ENCODE data around the gene MYLK3. TPM values are rescaled to one million over a fixed set of nuclear protein-coding genes. Genes with fewer than 3 reads are reported as not detected.

MYLK3 gene
- total RNA-seq, 4 donors from 2014 or later: 0.20 to 1.0 (median 0.26) TPM

DNA sequence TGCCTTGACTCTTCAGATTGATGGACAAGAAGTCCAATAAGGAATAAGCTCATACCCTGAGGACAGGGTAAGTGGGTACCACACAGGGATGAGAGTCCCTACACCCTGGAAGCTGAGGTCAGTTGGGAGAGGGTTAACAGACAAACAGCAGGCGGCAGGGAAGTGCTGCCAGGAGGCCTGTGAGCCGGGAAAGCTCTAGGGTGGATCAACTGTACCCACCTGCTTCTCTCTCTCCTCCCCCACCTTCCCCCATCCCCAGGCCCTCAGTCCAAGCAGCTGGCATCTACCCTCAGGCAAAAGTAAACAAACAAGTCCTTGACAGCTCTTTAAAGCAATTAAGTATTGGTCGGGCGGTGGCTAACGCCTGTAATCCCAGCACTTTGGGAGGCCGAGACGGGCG, 20.7 kb upstream of the MYLK3 start:
- Histone ChIP-seq H3K4me3 (no peak overlapping the region), H3K27me3 (no peaks in the 10 kb centered on the region), H3K27ac (no peak overlapping the region), H3K36me3 (no peaks in the 10 kb centered on the region), H3K4me1 (no peaks in the 10 kb centered on the region), H3K9me3 (no peaks in the 10 kb centered on the region)
- no peak for DNase-seq (ENCODE audit: low spot score in 2 of 2)
- TF ChIP-seq, protein P1, sequence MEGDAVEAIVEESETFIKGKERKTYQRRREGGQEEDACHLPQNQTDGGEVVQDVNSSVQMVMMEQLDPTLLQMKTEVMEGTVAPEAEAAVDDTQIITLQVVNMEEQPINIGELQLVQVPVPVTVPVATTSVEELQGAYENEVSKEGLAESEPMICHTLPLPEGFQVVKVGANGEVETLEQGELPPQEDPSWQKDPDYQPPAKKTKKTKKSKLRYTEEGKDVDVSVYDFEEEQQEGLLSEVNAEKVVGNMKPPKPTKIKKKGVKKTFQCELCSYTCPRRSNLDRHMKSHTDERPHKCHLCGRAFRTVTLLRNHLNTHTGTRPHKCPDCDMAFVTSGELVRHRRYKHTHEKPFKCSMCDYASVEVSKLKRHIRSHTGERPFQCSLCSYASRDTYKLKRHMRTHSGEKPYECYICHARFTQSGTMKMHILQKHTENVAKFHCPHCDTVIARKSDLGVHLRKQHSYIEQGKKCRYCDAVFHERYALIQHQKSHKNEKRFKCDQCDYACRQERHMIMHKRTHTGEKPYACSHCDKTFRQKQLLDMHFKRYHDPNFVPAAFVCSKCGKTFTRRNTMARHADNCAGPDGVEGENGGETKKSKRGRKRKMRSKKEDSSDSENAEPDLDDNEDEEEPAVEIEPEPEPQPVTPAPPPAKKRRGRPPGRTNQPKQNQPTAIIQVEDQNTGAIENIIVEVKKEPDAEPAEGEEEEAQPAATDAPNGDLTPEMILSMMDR (IDR thresholded peaks at IDR 0.05): no peak
- TF ChIP-seq EP300 (IDR thresholded peaks at IDR 0.05): no peak
- no peak for TF ChIP-seq POLR2A (IDR thresholded peaks at IDR 0.05)
- 79 to 89% methylated on average over 8 of the region's 8 CpGs for WGBS, 2 donors

DNA sequence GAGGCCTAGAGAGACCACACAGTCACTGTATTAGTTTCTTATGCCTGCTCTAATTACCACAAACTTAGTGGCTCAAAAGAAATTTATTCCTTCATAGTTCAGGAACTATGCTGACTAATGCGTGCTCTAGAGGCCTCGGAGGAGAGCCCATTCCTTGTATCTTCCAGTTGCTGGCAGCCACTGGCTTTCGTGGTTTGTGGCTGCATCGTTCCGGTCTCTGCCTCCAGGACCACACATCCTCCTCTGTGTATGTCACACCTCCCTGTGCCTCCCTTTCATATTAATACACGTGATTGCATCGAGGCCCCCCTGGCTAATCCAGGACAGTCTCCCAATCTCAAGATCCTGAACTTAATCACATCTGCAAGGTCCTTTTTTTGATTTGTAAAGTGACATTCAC, 16.9 kb upstream of the MYLK3 start:
- H3K4me1 ChIP-seq: no peaks in the 10 kb centered on the region
- no peak for DNase-seq (ENCODE audit: low spot score in 2 of 2)
- no peak overlapping the region for H3K27ac ChIP-seq
- TF ChIP-seq EP300 (IDR thresholded peaks at IDR 0.05): no peak
- TF ChIP-seq, protein P1 (IDR thresholded peaks at IDR 0.05): no peak
- no peak for TF ChIP-seq POLR2A (IDR thresholded peaks at IDR 0.05)
- no peaks in the 10 kb centered on the region for H3K36me3 ChIP-seq
- H3K4me3 ChIP-seq: no peak overlapping the region
- no peaks in the 10 kb centered on the region for H3K27me3 ChIP-seq
- H3K9me3 ChIP-seq: no peaks in the 10 kb centered on the region
- WGBS, 2 donors: 72 to 73% methylated on average over 7 of the region's 7 CpGs

GRCh38 chr16:46763147-46763546, 15.0 kb upstream of the MYLK3 start:
- TF ChIP-seq, protein P1 (IDR thresholded peaks at IDR 0.05): no peak
- TF ChIP-seq EP300 (IDR thresholded peaks at IDR 0.05) (no peak), POLR2A (IDR thresholded peaks at IDR 0.05) (no peak)
- WGBS, 2 donors: 53 to 55% methylated on average over 11 to 12 of the region's 12 CpGs
- Histone ChIP-seq H3K27ac (no peak overlapping the region), H3K4me3 (no peak overlapping the region), H3K4me1 (no peaks in the 10 kb centered on the region), H3K27me3 (no peaks in the 10 kb centered on the region), H3K9me3 (no peaks in the 10 kb centered on the region), H3K36me3 (no peaks in the 10 kb centered on the region)
- no peak for DNase-seq (ENCODE audit: low spot score in 2 of 2)

DNA sequence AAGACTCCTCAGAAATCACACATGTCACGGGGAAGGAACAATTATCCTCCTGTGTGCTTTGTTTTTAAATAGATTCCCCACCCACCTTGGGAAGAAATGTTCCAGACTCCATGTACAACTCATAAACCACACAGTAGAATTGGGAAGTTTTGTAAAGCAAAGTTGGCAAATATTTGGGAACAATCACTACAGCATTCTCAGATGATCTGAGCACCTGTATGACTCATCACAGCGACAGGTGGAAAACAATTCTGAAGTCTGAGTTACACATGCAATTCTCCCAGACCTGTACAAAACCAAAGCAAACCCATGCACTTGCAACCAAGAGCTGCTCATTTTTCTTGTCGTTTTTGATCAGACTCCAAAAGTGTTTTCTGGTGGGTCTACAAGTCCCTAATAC, 14.4 kb upstream of the MYLK3 start:
- WGBS, 2 donors: 66 to 67% methylated on average over 3 of the region's 3 CpGs
- H3K36me3 ChIP-seq: no peaks in the 10 kb centered on the region
- DNase-seq (ENCODE audit: low spot score in 2 of 2): no peak

GRCh38 chr16:46759309-46759708, 11.2 kb upstream of the MYLK3 start:
- DNase-seq (ENCODE audit: low spot score in 2 of 2): no peak
- H3K4me3 ChIP-seq: no peak overlapping the region
- no peaks in the 10 kb centered on the region for H3K9me3 ChIP-seq
- peaks cover 0 to 4% of the 10 kb centered on the region in 2 donors for H3K27me3 ChIP-seq
- 84 to 88% methylated on average over 5 of the region's 5 CpGs for WGBS, 2 donors
- H3K27ac ChIP-seq: no peak overlapping the region
- TF ChIP-seq EP300 (IDR thresholded peaks at IDR 0.05): no peak
- no peak for TF ChIP-seq POLR2A (IDR thresholded peaks at IDR 0.05)
- TF ChIP-seq, protein P1 (IDR thresholded peaks at IDR 0.05): no peak
- no peaks in the 10 kb centered on the region for H3K36me3 ChIP-seq
- H3K4me1 ChIP-seq: no peaks in the 10 kb centered on the region

More for the DNA sequence above, 14.4 kb upstream of the MYLK3 start:
- Histone ChIP-seq H3K27me3 (peaks cover 0 to 4% of the 10 kb centered on the region in 2 donors), H3K27ac (no peak overlapping the region), H3K4me1 (no peaks in the 10 kb centered on the region), H3K9me3 (no peaks in the 10 kb centered on the region), H3K4me3 (no peak overlapping the region)
- TF ChIP-seq, protein P1 (IDR thresholded peaks at IDR 0.05): no peak
- TF ChIP-seq POLR2A (IDR thresholded peaks at IDR 0.05) (no peak), EP300 (IDR thresholded peaks at IDR 0.05) (no peak)
